H1 (cell line): ENCODE results near the gene AGAP1. TPM values are rescaled to one million over a fixed set of nuclear protein-coding genes. Genes with fewer than 3 reads are reported as not detected.
A peak's percentile ranks its signal among the peaks of the same experiment; 100 is the strongest.

ENCODE experiments used
- CTCF ChIA-PET: fragments of 300-600 bp; sonication (Branson Sonifier 250); formaldehyde crosslinking; loops from one replicate; lab custom pipeline; 2021; ENCODE audit not compliant: partially characterized antibody; lab: Charles Lee
- POLR2A ChIA-PET: fragments of 300-600 bp; sonication (Branson Sonifier 250); formaldehyde crosslinking; loops from one replicate; lab custom pipeline; 2021; ENCODE audit warnings: inconsistent platforms; ENCODE audit not compliant: partially characterized antibody; lab: Charles Lee
- DNase-seq, 2 experiments: peaks; one replicate each; pipeline versions ENCODE4 v3.0.0 to v3.0.0-alpha.2; 2010 to 2022; ENCODE audit warnings: low spot score in 2 of 2, low read depth in 1 of 2, mixed read lengths in 1 of 2
- FAIRE-seq: peaks from 2 replicates; lab custom pipeline; 2011; peaks lifted over from hg19 to GRCh38; lab: Jason Lieb, UNC
- H2AFZ ChIP-seq: 2 replicates; pipeline ENCODE4 v1.8.1; 2012; ENCODE audit warnings: low read length, inconsistent platforms
- H2AK5ac ChIP-seq: 2 replicates; pipeline ENCODE4 v1.6.1; 2013; ENCODE audit warnings: low read depth, low read length
- H2BK120ac ChIP-seq: replicated peaks from 2 replicates; pipeline ENCODE3; 2013; ENCODE audit warnings: low read depth, low read length, inconsistent platforms
- H2BK12ac ChIP-seq: 2 replicates; pipeline ENCODE4 v1.6.1; 2013; ENCODE audit warnings: low read depth, low read length
- H2BK15ac ChIP-seq: 2 replicates; pipeline ENCODE4 v1.6.1; 2013; ENCODE audit warnings: low read length
- H2BK20ac ChIP-seq: 2 replicates; pipeline ENCODE4 v1.6.1; 2013; ENCODE audit warnings: low read length
- H2BK5ac ChIP-seq: 2 replicates; pipeline ENCODE4 v1.6.1; 2013; ENCODE audit warnings: low read depth, low read length
- H3K14ac ChIP-seq: 2 replicates; pipeline ENCODE4 v1.6.1; 2013; ENCODE audit warnings: inconsistent platforms; ENCODE audit not compliant: insufficient read length
- H3K18ac ChIP-seq: 2 replicates; pipeline ENCODE4 v1.6.1; 2013; ENCODE audit warnings: low read length; ENCODE audit errors: extremely low read depth
- H3K23ac ChIP-seq: 2 replicates; pipeline ENCODE4 v1.6.1; 2013; ENCODE audit warnings: inconsistent platforms; ENCODE audit not compliant: insufficient read length
- H3K23me2 ChIP-seq: 2 replicates; pipeline ENCODE4 v1.6.1; 2013; ENCODE audit warnings: low read depth, low read length
- H3K27ac ChIP-seq: 2 replicates; pipeline ENCODE4 v1.6.1; 2011; ENCODE audit warnings: low read depth, low read length, inconsistent platforms
- H3K27me3 ChIP-seq, 4 experiments: replicated peaks in 1 of 4; 1 replicate in 1 of 4; 2 replicates in 3 of 4; pipeline versions ENCODE4 v1.6.1 to v1.8.1; 2011 to 2013; ENCODE audit warnings: low read length in 3 of 4, mild to moderate bottlenecking in 3 of 4, inconsistent platforms in 2 of 4, mixed read lengths in 2 of 4, moderate library complexity in 1 of 4; ENCODE audit not compliant: control insufficient read depth in 3 of 4, insufficient read depth in 3 of 4; ENCODE audit errors: extremely low read depth in 1 of 4
- H3K36me3 ChIP-seq, 4 experiments: 2 replicates each; pipeline versions ENCODE4 v1.6.1 to v1.8.1; 2011 to 2013; ENCODE audit warnings: mild to moderate bottlenecking in 4 of 4, low read length in 3 of 4, moderate library complexity in 2 of 4, control low read depth in 1 of 4, inconsistent platforms in 1 of 4; ENCODE audit not compliant: insufficient read depth in 4 of 4, control insufficient read depth in 2 of 4
- H3K4ac ChIP-seq: replicated peaks from 2 replicates; pipeline ENCODE3; 2013; ENCODE audit warnings: low read length, low read depth, mixed read lengths, inconsistent platforms; ENCODE audit not compliant: insufficient read length
- H3K4me1 ChIP-seq, 4 experiments: replicated peaks in 1 of 4; 1 replicate in 1 of 4; 2 replicates in 3 of 4; pipeline versions ENCODE4 v1.6.1 to v1.8.1; 2011 to 2013; ENCODE audit warnings: low read length in 3 of 4, inconsistent platforms in 2 of 4, mixed read lengths in 1 of 4; ENCODE audit not compliant: insufficient read depth in 4 of 4, control insufficient read depth in 3 of 4
- H3K4me2 ChIP-seq, 2 experiments: 2 replicates each; pipeline versions ENCODE4 v1.6.1 to v1.8.1; 2011 to 2013; ENCODE audit warnings: low read depth in 2 of 2, low read length in 2 of 2, control low read depth in 1 of 2, inconsistent platforms in 1 of 2, mild to moderate bottlenecking in 1 of 2; ENCODE audit not compliant: insufficient read depth in 1 of 2
- H3K4me3 ChIP-seq, 4 experiments: fragments of 200-600, 300-600 bp in 1 of 4; sonication (generic), shearing (Covaris generic), sonication (Bioruptor Twin) in 1 of 4; 2 replicates each; pipeline versions ENCODE4 v1.5.1 to v1.8.1; 2011 to 2016; ENCODE audit warnings: low read length in 4 of 4, low read depth in 3 of 4, control low read depth in 2 of 4, inconsistent platforms in 2 of 4, mild to moderate bottlenecking in 2 of 4, mixed read lengths in 1 of 4, moderate library complexity in 1 of 4; ENCODE audit not compliant: insufficient read depth in 2 of 4; ENCODE audit errors: extremely low read depth in 1 of 4
- H3K56ac ChIP-seq: replicated peaks from 2 replicates; pipeline ENCODE3; 2013; ENCODE audit warnings: low read depth, mild to moderate bottlenecking, mixed read lengths, low read length, inconsistent platforms; ENCODE audit not compliant: insufficient read length
- H3K79me1 ChIP-seq: 2 replicates; pipeline ENCODE4 v1.6.1; 2013; ENCODE audit warnings: low read depth, low read length, control low read depth
- H3K79me2 ChIP-seq, 2 experiments: 2 replicates each; pipeline versions ENCODE4 v1.6.1 to v1.8.1; 2012 to 2013; ENCODE audit warnings: low read length in 2 of 2, mild to moderate bottlenecking in 2 of 2, inconsistent platforms in 1 of 2; ENCODE audit not compliant: insufficient read depth in 2 of 2, control insufficient read depth in 1 of 2
- H3K9ac ChIP-seq, 4 experiments: replicated peaks in 1 of 4; 1 replicate in 1 of 4; 2 replicates in 3 of 4; pipeline versions ENCODE4 v1.6.1 to v1.8.1; 2011 to 2013; ENCODE audit warnings: low read depth in 3 of 4, low read length in 3 of 4, control low read depth in 2 of 4, mild to moderate bottlenecking in 2 of 4, moderate library complexity in 2 of 4, inconsistent platforms in 1 of 4; ENCODE audit errors: extremely low read depth in 1 of 4
- H3K9me3 ChIP-seq, 2 experiments: 2 replicates each; pipeline versions ENCODE4 v1.6.1 to v1.8.1; 2012 to 2013; ENCODE audit warnings: mild to moderate bottlenecking in 2 of 2, moderate library complexity in 2 of 2, control low read depth in 1 of 2, inconsistent platforms in 1 of 2, low read depth in 1 of 2, low read length in 1 of 2, mixed read lengths in 1 of 2; ENCODE audit not compliant: insufficient read depth in 2 of 2
- H4K20me1 ChIP-seq, 2 experiments: replicated peaks in 1 of 2; 2 replicates each; pipeline versions ENCODE3 to v1.8.1; 2011 to 2013; ENCODE audit warnings: inconsistent platforms in 2 of 2, low read length in 2 of 2, mild to moderate bottlenecking in 1 of 2; ENCODE audit not compliant: insufficient read depth in 2 of 2, control insufficient read depth in 1 of 2
- H4K5ac ChIP-seq: 2 replicates; pipeline ENCODE4 v1.6.1; 2013; ENCODE audit warnings: low read length, low read depth, mixed read lengths, inconsistent platforms; ENCODE audit not compliant: insufficient read length
- H4K8ac ChIP-seq: 2 replicates; pipeline ENCODE4 v1.8.0; 2013; ENCODE audit warnings: mild to moderate bottlenecking, moderate library complexity, low read length, inconsistent platforms; ENCODE audit not compliant: insufficient read depth; ENCODE audit errors: extremely low read depth
- H4K91ac ChIP-seq: replicated peaks from 2 replicates; pipeline ENCODE3; 2013; ENCODE audit warnings: low read length, mixed read lengths, inconsistent platforms; ENCODE audit not compliant: insufficient read length
- BCL11A ChIP-seq, 2 experiments: IDR thresholded peaks; one replicate each; pipeline ENCODE4 v1.6.1; 2011; ENCODE audit warnings: low read depth in 2 of 2, low read length in 2 of 2, mild to moderate bottlenecking in 2 of 2
- E2F6 ChIP-seq: IDR thresholded peaks from 2 replicates; pipeline ENCODE4 v1.6.1; 2012; ENCODE audit warnings: inconsistent platforms
- GTF2F1 ChIP-seq: IDR thresholded peaks from 2 replicates; pipeline ENCODE4 v1.6.1; 2012; ENCODE audit warnings: low read depth, low read length, improper control_type of control experiment, borderline replicate concordance
- TEAD4 ChIP-seq: IDR thresholded peaks from 2 replicates; pipeline ENCODE4 v1.6.1; 2012; ENCODE audit warnings: low read depth, low read length, inconsistent platforms, mixed read lengths
- WGBS, 2 experiments: shearing (Covaris generic) in 1 of 2; methylation state at CpG; one replicate each; pipeline versions ENCODE4 v1.1.6 to v1.1.7; 2013 to 2015; ENCODE audit warnings: low lambda C conversion rate in 2 of 2, mixed read lengths in 2 of 2, inconsistent platforms in 1 of 2, low coverage in 1 of 2, missing lambda C conversion rate in 1 of 2; ENCODE audit not compliant: insufficient replicate concordance in 2 of 2, insufficient coverage in 1 of 2, insufficient read length in 1 of 2; ENCODE audit errors: extremely low coverage in 1 of 2, missing lambda C conversion rate in 1 of 2; 5-methylcytosine and 5-hydroxymethylcytosine counted together
- polyA plus RNA-seq, 7 experiments: library from polyadenylated mRNA; depleted of rRNA in 3 of 7; stranded (reverse) in 5 of 7; unstranded in 2 of 7; fragments of >200 nt in 5 of 7; fragments of 200-250 nt in 2 of 7; gene quantifications; 1 replicate in 5 of 7; 2 replicates in 1 of 7; 4 replicates in 1 of 7; pipeline versions ENCODE4 v1.2.1 to v1.2.3, GENCODE V29; 2011 to 2013; ENCODE audit warnings: missing spikeins in 2 of 7, mixed read lengths in 2 of 7
- total RNA-seq: library from RNA; stranded (reverse); fragmentation: NEBNext Ultra II Directional; extraction: Animal tissue kit (Norgen Biotek cat#: 25700); gene quantifications from 2 replicates; pipeline ENCODE4 v1.2.1, GENCODE V29; 2021
- TF ChIP-seq, protein P1 (sequence below), 3 experiments: IDR thresholded peaks; 1 replicate in 2 of 3; 2 replicates in 1 of 3; pipeline versions ENCODE4 v1.5.1 to v1.6.1; 2011; ENCODE audit warnings: low read length in 3 of 3, mild to moderate bottlenecking in 3 of 3, inconsistent platforms in 2 of 3, low read depth in 1 of 3, moderate library complexity in 1 of 3; ENCODE audit not compliant: insufficient read depth in 1 of 3; ENCODE audit errors: control extremely low read depth in 1 of 3

AGAP1 gene
- total and polyA plus RNA-seq, 2 of the 8 experiments (the other 6 are each of a cell fraction or from before 2014, with no cell fraction given), result 18.1 to 39.4 TPM

- CTCF ChIA-PET, result interaction anchor here (1.4 to 4.9 kb wide), 3 partner anchors 8 to 142 kb away, joined by 3 to 23 read pairs (median 22); no protein-coding TSS in a partner anchor
Observed at GRCh38 chr2:235737840-235738239, 244.0 kb downstream of the AGAP1 start.

More at GRCh38 chr2:235737840-235738239, 244.0 kb downstream of the AGAP1 start:
- H3K9ac ChIP-seq, result no peak overlapping the region
- H3K4me2 ChIP-seq, result no peak overlapping the region
- H2BK12ac ChIP-seq, result peak overlapping the region; percentile 71; the same call in 1 of the 2 replicates
- H4K5ac ChIP-seq, result no peak overlapping the region
- H3K23me2 ChIP-seq, result no peaks in the 10 kb centered on the region
- no peaks in the 10 kb centered on the region for H3K9me3 ChIP-seq
- POLR2A ChIA-PET, result no interaction called here
- H4K91ac ChIP-seq, result no peak overlapping the region
- H3K18ac ChIP-seq, result no peak overlapping the region
- no peak overlapping the region for H2BK120ac ChIP-seq
- H3K79me2 ChIP-seq, result no peaks in the 10 kb centered on the region; a peak in 1 of 4 replicates
- H2BK15ac ChIP-seq, result no peak overlapping the region
- peak overlapping the region; percentile 43; the same call in 1 of the 2 replicates for H4K8ac ChIP-seq
- no peak overlapping the region for H3K56ac ChIP-seq
- peaks cover 0 to 2% (median 1%) of the 10 kb centered on the region in 4 experiments; a peak in 5 of 7 replicates for H3K4me1 ChIP-seq
- H2AFZ ChIP-seq, result no peak overlapping the region
- H4K20me1 ChIP-seq, result peaks cover 0 to 3% of the 10 kb centered on the region in 2 experiments
- no peak overlapping the region for H3K14ac ChIP-seq
- WGBS, 2 experiments, result 95% methylated on average over 10 of the region's 10 CpGs; no CpG with 5 or more reads in 1 of the 2 experiments
- FAIRE-seq (no peak), DNase-seq (no peak)
- H3K23ac ChIP-seq, result no peak overlapping the region
- H2BK5ac ChIP-seq, result no peak overlapping the region; the same call in 1 of the 2 replicates
- H3K4me3 ChIP-seq, result no peak overlapping the region
- no peaks in the 10 kb centered on the region; a peak in 2 of 8 replicates for H3K36me3 ChIP-seq
- no peaks in the 10 kb centered on the region for H3K27me3 ChIP-seq
- TF ChIP-seq BCL11A (IDR thresholded peaks at IDR 0.05; ENCODE audit: low read depth in 2 of 2, low read length in 2 of 2), result no peak
- TF ChIP-seq TEAD4, result no peak
- no peak for TF ChIP-seq E2F6
- TF ChIP-seq GTF2F1, result no peak
- TF ChIP-seq, protein P1, sequence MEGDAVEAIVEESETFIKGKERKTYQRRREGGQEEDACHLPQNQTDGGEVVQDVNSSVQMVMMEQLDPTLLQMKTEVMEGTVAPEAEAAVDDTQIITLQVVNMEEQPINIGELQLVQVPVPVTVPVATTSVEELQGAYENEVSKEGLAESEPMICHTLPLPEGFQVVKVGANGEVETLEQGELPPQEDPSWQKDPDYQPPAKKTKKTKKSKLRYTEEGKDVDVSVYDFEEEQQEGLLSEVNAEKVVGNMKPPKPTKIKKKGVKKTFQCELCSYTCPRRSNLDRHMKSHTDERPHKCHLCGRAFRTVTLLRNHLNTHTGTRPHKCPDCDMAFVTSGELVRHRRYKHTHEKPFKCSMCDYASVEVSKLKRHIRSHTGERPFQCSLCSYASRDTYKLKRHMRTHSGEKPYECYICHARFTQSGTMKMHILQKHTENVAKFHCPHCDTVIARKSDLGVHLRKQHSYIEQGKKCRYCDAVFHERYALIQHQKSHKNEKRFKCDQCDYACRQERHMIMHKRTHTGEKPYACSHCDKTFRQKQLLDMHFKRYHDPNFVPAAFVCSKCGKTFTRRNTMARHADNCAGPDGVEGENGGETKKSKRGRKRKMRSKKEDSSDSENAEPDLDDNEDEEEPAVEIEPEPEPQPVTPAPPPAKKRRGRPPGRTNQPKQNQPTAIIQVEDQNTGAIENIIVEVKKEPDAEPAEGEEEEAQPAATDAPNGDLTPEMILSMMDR (IDR thresholded peaks at IDR 0.05; ENCODE audit: control extremely low read depth in 1 of 3, insufficient read depth in 1 of 3, low read depth in 1 of 3, low read length in 3 of 3), result no peak
- H3K79me1 ChIP-seq, result peaks cover 5% of the 10 kb centered on the region; the same call in 1 of the 2 replicates
- H2AK5ac ChIP-seq, result no peak overlapping the region
- no peak overlapping the region for H2BK20ac ChIP-seq
- H3K4ac ChIP-seq, result no peak overlapping the region
- no peak overlapping the region for H3K27ac ChIP-seq
